ENCODE results near the gene MSH3.

- TF ChIP-seq, protein P1, sequence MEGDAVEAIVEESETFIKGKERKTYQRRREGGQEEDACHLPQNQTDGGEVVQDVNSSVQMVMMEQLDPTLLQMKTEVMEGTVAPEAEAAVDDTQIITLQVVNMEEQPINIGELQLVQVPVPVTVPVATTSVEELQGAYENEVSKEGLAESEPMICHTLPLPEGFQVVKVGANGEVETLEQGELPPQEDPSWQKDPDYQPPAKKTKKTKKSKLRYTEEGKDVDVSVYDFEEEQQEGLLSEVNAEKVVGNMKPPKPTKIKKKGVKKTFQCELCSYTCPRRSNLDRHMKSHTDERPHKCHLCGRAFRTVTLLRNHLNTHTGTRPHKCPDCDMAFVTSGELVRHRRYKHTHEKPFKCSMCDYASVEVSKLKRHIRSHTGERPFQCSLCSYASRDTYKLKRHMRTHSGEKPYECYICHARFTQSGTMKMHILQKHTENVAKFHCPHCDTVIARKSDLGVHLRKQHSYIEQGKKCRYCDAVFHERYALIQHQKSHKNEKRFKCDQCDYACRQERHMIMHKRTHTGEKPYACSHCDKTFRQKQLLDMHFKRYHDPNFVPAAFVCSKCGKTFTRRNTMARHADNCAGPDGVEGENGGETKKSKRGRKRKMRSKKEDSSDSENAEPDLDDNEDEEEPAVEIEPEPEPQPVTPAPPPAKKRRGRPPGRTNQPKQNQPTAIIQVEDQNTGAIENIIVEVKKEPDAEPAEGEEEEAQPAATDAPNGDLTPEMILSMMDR (IDR thresholded peaks at IDR 0.05) = no peak
- no peak for TF ChIP-seq ZFX (IDR thresholded peaks at IDR 0.05; ENCODE audit: borderline replicate concordance)
Measured at GRCh38 chr5:80925931-80926330, 271.5 kb downstream of the MSH3 start.
